Natural killer cell (primary cell): ENCODE data around the gene FRYL. TPM values are rescaled to one million over a fixed set of nuclear protein-coding genes. Genes with fewer than 3 reads are reported as not detected.
"Not testable (repeated sequence)": the region's sequence is repeated elsewhere in the genome, so short reads cannot be mapped to it uniquely, and the experiment has no call there.

Experiments used
- ATAC-seq, 3 donors: fragments of 150-1000 bp in 2 of 3; fragments of 200-7000 bp in 1 of 3; cut with Tn5 transposase; 1 replicate in 1 of 3; 2 replicates in 2 of 3; pipeline ENCODE4 v1.10.0; 2021; ENCODE audit warnings: mild to moderate bottlenecking in 2 of 3, moderate library complexity in 2 of 3
- DNase-seq, 2 donors: peaks; one replicate each; pipeline versions ENCODE4 v3.0.0 to v3.0.0-alpha.2; 2013 to 2021; ENCODE audit warnings: mixed read lengths in 1 of 2
- H3K27ac ChIP-seq: one replicate; pipeline ENCODE4 v1.5.1; 2013; ENCODE audit warnings: mild to moderate bottlenecking, low read length
- H3K27me3 ChIP-seq: one replicate; pipeline ENCODE4 v1.6.1; 2013; ENCODE audit warnings: low read length; ENCODE audit not compliant: control insufficient read depth, insufficient read depth
- H3K36me3 ChIP-seq: one replicate; pipeline ENCODE4 v1.6.1; 2013; ENCODE audit warnings: low read length; ENCODE audit not compliant: control insufficient read depth, insufficient read depth
- H3K4me1 ChIP-seq: one replicate; pipeline ENCODE4 v1.6.1; 2013; ENCODE audit warnings: low read length; ENCODE audit not compliant: control insufficient read depth, insufficient read depth
- H3K4me3 ChIP-seq: one replicate; pipeline ENCODE4 v1.5.1; 2013; ENCODE audit warnings: low read length
- H3K9me3 ChIP-seq: one replicate; pipeline ENCODE4 v1.6.1; 2013; ENCODE audit warnings: low read length; ENCODE audit not compliant: control insufficient read depth, insufficient read depth
- H3K27ac Mint-ChIP-seq, 2 donors: one replicate each; pipeline ENCODE4 v1.8.0; 2022; ENCODE audit warnings: mild to moderate bottlenecking in 2 of 2, mixed read lengths in 2 of 2, moderate library complexity in 1 of 2
- H3K27me3 Mint-ChIP-seq, 2 donors: one replicate each; pipeline ENCODE4 v1.8.0; 2022; ENCODE audit warnings: low read depth in 2 of 2, mixed read lengths in 2 of 2
- H3K36me3 Mint-ChIP-seq: one replicate; pipeline ENCODE4 v1.8.0; 2022; ENCODE audit warnings: mixed read lengths
- H3K4me1 Mint-ChIP-seq, 2 donors: one replicate each; pipeline ENCODE4 v1.8.0; 2022; ENCODE audit warnings: mixed read lengths in 2 of 2
- H3K4me3 Mint-ChIP-seq: one replicate; pipeline ENCODE4 v1.8.0; 2022; ENCODE audit warnings: mild to moderate bottlenecking, moderate library complexity, mixed read lengths
- H3K9me3 Mint-ChIP-seq, 2 donors: one replicate each; pipeline ENCODE4 v1.8.0; 2022; ENCODE audit warnings: mixed read lengths in 2 of 2
- CTCF ChIP-seq: fragments of 200-600 bp; IDR thresholded peaks from one replicate; pipeline ENCODE4 v1.8.0; 2022; ENCODE audit warnings: antibody characterized with exemption
- WGBS: methylation state at CpG from one replicate; pipeline ENCODE4 v1.1.7; 2013; ENCODE audit warnings: missing lambda C conversion rate; ENCODE audit not compliant: insufficient coverage; 5-methylcytosine and 5-hydroxymethylcytosine counted together
- intact Hi-C: fragments of 100-400 bp; cut with micrococcal nuclease; formaldehyde crosslinking; loops from one replicate; pipeline ENCODE4 v1.14.2; 2022
- total RNA-seq, 4 donors: library from RNA; stranded (reverse); fragments of 120-200 nt in 1 of 4; gene quantifications; one replicate each; pipeline versions ENCODE4 v1.2.3 to v1.2.4, GENCODE V29; 2013 to 2022

Gene FRYL
- total RNA-seq, 3 donors from 2014 or later (not counting 1 experiment from before 2014, with no cell fraction given) = 143 to 181 (median 146) TPM

DNA sequence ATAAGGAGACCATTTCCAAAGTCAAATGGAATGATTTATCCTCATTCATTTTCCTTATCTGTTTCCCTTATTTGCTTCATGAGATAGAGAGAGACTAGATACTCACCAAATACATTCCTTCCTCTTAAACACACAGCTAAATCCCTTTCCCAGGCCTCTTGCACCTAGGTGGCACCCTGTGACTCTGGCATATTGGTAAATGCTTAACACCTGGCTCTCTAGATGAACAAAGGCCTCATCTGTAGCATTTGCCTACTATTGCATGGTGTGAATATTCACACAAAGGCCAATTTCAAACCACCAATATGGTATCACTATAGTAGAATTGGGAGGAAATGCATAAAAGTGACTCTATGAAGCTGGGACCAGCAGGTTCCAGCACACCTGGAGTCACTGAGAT lies 319.1 kb downstream of the FRYL start:
- Histone ChIP-seq H3K36me3 (no peaks in the 10 kb centered on the region), H3K9me3 (peaks cover 3% of the 10 kb centered on the region), H3K27me3 (no peaks in the 10 kb centered on the region), H3K4me3 (no peak overlapping the region), H3K27ac (no peak overlapping the region), H3K4me1 (no peaks in the 10 kb centered on the region)
- Mint-ChIP-seq H3K27ac (no peak overlapping the region), H3K36me3 (no peaks in the 10 kb centered on the region), H3K9me3 (no peaks in the 10 kb centered on the region), H3K4me1 (no peaks in the 10 kb centered on the region), H3K4me3 (no peak overlapping the region), H3K27me3 (peaks cover 6 to 33% of the 10 kb centered on the region in 2 donors)
- ATAC-seq (no peak), DNase-seq (no peak)
- intact Hi-C loops = no loop called here
- TF ChIP-seq CTCF = no peak

GRCh38 chr4:48454591-48454990 lies 325.5 kb downstream of the FRYL start:
- Histone ChIP-seq H3K9me3 (no peaks in the 10 kb centered on the region), H3K4me3 (no peak overlapping the region), H3K27me3 (no peaks in the 10 kb centered on the region), H3K36me3 (no peaks in the 10 kb centered on the region), H3K4me1 (no peaks in the 10 kb centered on the region), H3K27ac (no peak overlapping the region)
- no peak for TF ChIP-seq CTCF
- H3K9me3 Mint-ChIP-seq = no peaks in the 10 kb centered on the region
- intact Hi-C loops = no loop called here
- H3K27ac Mint-ChIP-seq = no peak overlapping the region
- H3K36me3 Mint-ChIP-seq = no peaks in the 10 kb centered on the region
- ATAC-seq = no peak
- no peak for DNase-seq
- peaks cover 23 to 32% of the 10 kb centered on the region in 2 donors for H3K27me3 Mint-ChIP-seq
- no peaks in the 10 kb centered on the region for H3K4me1 Mint-ChIP-seq
- no peak overlapping the region for H3K4me3 Mint-ChIP-seq
- 93% methylated on average over 2 of the region's 2 CpGs for WGBS

DNA sequence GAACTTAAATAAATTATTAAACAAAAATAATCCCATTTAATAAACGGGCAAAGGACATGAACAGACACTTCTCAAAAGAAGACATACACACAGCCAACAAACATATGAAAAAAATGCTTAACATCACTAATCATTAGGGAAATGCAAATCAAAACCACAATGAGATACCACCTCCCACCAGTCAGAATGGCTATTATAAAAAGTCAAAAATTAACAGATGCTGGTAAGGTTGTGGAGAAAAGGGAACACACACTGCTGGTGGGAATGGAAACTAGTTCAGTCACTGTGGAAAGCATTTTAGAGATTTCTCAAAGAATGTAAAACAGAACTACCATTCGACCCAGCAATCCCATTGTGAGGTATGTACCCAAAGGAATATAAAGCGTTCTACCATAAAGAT lies 328.4 kb downstream of the FRYL start:
- DNase-seq, H3K4me3 ChIP-seq, H3K9me3 Mint-ChIP-seq, H3K27me3 ChIP-seq, H3K27ac ChIP-seq, H3K4me3 Mint-ChIP-seq, H3K9me3 ChIP-seq, H3K4me1 Mint-ChIP-seq, ATAC-seq, H3K4me1 ChIP-seq, intact Hi-C loops, H3K36me3 ChIP-seq, H3K36me3 Mint-ChIP-seq, H3K27ac Mint-ChIP-seq: not testable (repeated sequence)
- peaks cover 19 to 22% of the 10 kb centered on the region in 2 donors for H3K27me3 Mint-ChIP-seq
- WGBS = 93% methylated on average over 3 of the region's 3 CpGs

DNA sequence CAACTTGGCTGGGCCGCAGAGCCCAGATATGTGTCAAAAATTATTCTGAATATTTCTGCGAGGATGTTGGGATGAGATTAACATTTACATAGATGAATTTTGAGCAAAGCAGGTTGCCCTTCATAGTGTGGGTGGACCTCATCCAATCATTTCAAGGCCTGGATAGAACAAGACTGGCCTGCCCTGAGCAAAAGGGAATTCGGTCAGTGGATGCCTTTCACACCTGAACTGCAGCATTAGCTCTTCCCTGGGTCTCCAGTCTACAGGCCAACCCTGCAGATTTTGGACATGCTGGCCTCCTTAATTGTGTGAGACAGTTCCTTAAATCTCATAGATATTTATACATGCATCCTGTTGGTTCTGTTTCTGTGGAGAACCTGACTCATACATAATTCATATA lies 329.3 kb downstream of the FRYL start:
- Histone ChIP-seq H3K9me3 (no peaks in the 10 kb centered on the region), H3K4me1 (no peaks in the 10 kb centered on the region), H3K4me3 (no peak overlapping the region), H3K36me3 (no peaks in the 10 kb centered on the region), H3K27me3 (no peaks in the 10 kb centered on the region), H3K27ac (no peak overlapping the region)
- no peaks in the 10 kb centered on the region for H3K36me3 Mint-ChIP-seq
- no peak overlapping the region for H3K27ac Mint-ChIP-seq
- WGBS = 90% methylated on average over 3 of the region's 3 CpGs
- no peaks in the 10 kb centered on the region for H3K9me3 Mint-ChIP-seq
- peaks cover 10 to 21% of the 10 kb centered on the region in 2 donors for H3K27me3 Mint-ChIP-seq
- DNase-seq (no peak), ATAC-seq (no peak)
- intact Hi-C loops = no loop called here
- no peaks in the 10 kb centered on the region for H3K4me1 Mint-ChIP-seq
- no peak overlapping the region for H3K4me3 Mint-ChIP-seq
- no peak for TF ChIP-seq CTCF
